ENCODE measurements around the gene PRM1. TPM values are rescaled to one million over a fixed set of nuclear protein-coding genes. Genes with fewer than 3 reads are reported as not detected.

PRM1 gene
- total RNA-seq, 1 donor from 2014 or later, result not detected

- peaks cover 11% of the 10 kb centered on the region for H3K27me3 Mint-ChIP-seq (ENCODE audit: unreplicated experiment)
- no peaks in the 10 kb centered on the region for H3K9me3 Mint-ChIP-seq (ENCODE audit: unreplicated experiment)
- H3K4me3 Mint-ChIP-seq (ENCODE audit: unreplicated experiment), result peak within 1 kb of the TSS; percentile 89
- H3K27ac Mint-ChIP-seq (ENCODE audit: unreplicated experiment), result peak within 1 kb of the TSS; percentile 42
- peaks cover 4% of the 10 kb centered on the region for H3K4me1 Mint-ChIP-seq (ENCODE audit: unreplicated experiment)
- peak; percentile 94 for DNase-seq (ENCODE audit: low spot score)
- TF ChIP-seq CTCF (IDR thresholded peaks at IDR 0.05; ENCODE audit: unreplicated experiment), result peak; percentile 99
- H3K36me3 Mint-ChIP-seq (ENCODE audit: low read depth, unreplicated experiment), result no peaks in the 10 kb centered on the region
These were observed 25.1 kb downstream of the PRM1 start, which contains the start of gene SOCS1 for GRCh38 chr16:11255737-11256660. TSS of gene SOCS1 (minus strand) at chr16:11256204. CDS start at chr16:11255478, 726 bp downstream.

GRCh38 chr16:11254913-11255736 lies 26.0 kb downstream of the PRM1 start:
- Mint-ChIP-seq H3K27me3 (ENCODE audit: unreplicated experiment) (peaks cover 13% of the 10 kb centered on the region), H3K36me3 (ENCODE audit: low read depth, unreplicated experiment) (no peaks in the 10 kb centered on the region), H3K4me1 (ENCODE audit: unreplicated experiment) (peaks cover 4% of the 10 kb centered on the region), H3K9me3 (ENCODE audit: unreplicated experiment) (no peaks in the 10 kb centered on the region), H3K27ac (ENCODE audit: unreplicated experiment) (no peak overlapping the region), H3K4me3 (ENCODE audit: unreplicated experiment) (peak overlapping the region; percentile 65)
- no peak for TF ChIP-seq CTCF (IDR thresholded peaks at IDR 0.05; ENCODE audit: unreplicated experiment)
- peak; percentile 54 for DNase-seq (ENCODE audit: low spot score)

- Mint-ChIP-seq H3K27me3 (ENCODE audit: unreplicated experiment) (peaks cover 13% of the 10 kb centered on the region), H3K4me3 (ENCODE audit: unreplicated experiment) (peak overlapping the region; percentile 65), H3K4me1 (ENCODE audit: unreplicated experiment) (peaks cover 4% of the 10 kb centered on the region), H3K36me3 (ENCODE audit: low read depth, unreplicated experiment) (no peaks in the 10 kb centered on the region), H3K27ac (ENCODE audit: unreplicated experiment) (no peak overlapping the region), H3K9me3 (ENCODE audit: unreplicated experiment) (no peaks in the 10 kb centered on the region)
- TF ChIP-seq CTCF (IDR thresholded peaks at IDR 0.05; ENCODE audit: unreplicated experiment), result no peak
- no peak for DNase-seq (ENCODE audit: low spot score)
These were observed 26.9 kb downstream of the PRM1 start for GRCh38 chr16:11253995-11254912.

- H3K4me1 Mint-ChIP-seq (ENCODE audit: unreplicated experiment), result peaks cover 4% of the 10 kb centered on the region
- TF ChIP-seq CTCF (IDR thresholded peaks at IDR 0.05; ENCODE audit: unreplicated experiment), result no peak
- H3K36me3 Mint-ChIP-seq (ENCODE audit: low read depth, unreplicated experiment), result no peaks in the 10 kb centered on the region
- no peak overlapping the region for H3K27ac Mint-ChIP-seq (ENCODE audit: unreplicated experiment)
- H3K27me3 Mint-ChIP-seq (ENCODE audit: unreplicated experiment), result peaks cover 13% of the 10 kb centered on the region
- H3K4me3 Mint-ChIP-seq (ENCODE audit: unreplicated experiment), result peak overlapping the region; percentile 31
- no peaks in the 10 kb centered on the region for H3K9me3 Mint-ChIP-seq (ENCODE audit: unreplicated experiment)
- no peak for DNase-seq (ENCODE audit: low spot score)
These were observed 27.8 kb downstream of the PRM1 start for GRCh38 chr16:11253009-11253994.
